ENCODE results near the gene STC2. TPM values are rescaled to one million over a fixed set of nuclear protein-coding genes. Genes with fewer than 3 reads are reported as not detected.
A peak's percentile ranks its signal among the peaks of the same experiment; 100 is the strongest.

The STC2 gene
- total and polyA plus RNA-seq, 2 of the 4 experiments (the other 2 are of a cell fraction) = 87.5 to 270 TPM

- no peak overlapping the region for H2BK120ac ChIP-seq (ENCODE audit: low read depth, low read length)
- CTCF ChIA-PET = interaction anchor here (0.6 to 1.8 kb wide), 2 partner anchors 25 to 1459 kb away, joined by 3 to 5 read pairs; no protein-coding TSS in a partner anchor
- ATAC-seq (ENCODE audit: low read depth) = no peak
- H2BK20ac ChIP-seq (ENCODE audit: low read depth, low read length) = no peak overlapping the region
- dilution Hi-C loops (cut with HindIII; ENCODE audit: low sequenced_read_pairs, unreplicated experiment) = no loop called here
- H3K14ac ChIP-seq (replicated peaks; ENCODE audit: low read depth, low read length) = peak overlapping the region; percentile 0; the same call in 1 of the 2 replicates
- H2AK5ac ChIP-seq (ENCODE audit: low read depth, low read length) = no peak overlapping the region
- H3K4me3 ChIP-seq (ENCODE audit: insufficient read depth, low read depth, low read length) = no peak overlapping the region
- H4K5ac ChIP-seq (ENCODE audit: low read depth, low read length) = peak overlapping the region; percentile 16; the same call in 1 of the 2 replicates
- intact Hi-C loops (cut with micrococcal nuclease) = no loop called here
- TF ChIP-seq CTCF (conservative IDR thresholded peaks at IDR 0.05; ENCODE audit: low read depth, low read length) (no peak), BHLHE40 (IDR thresholded peaks at IDR 0.05; ENCODE audit: low read depth, low read length) (no peak), ELK1 (IDR thresholded peaks at IDR 0.05; ENCODE audit: borderline replicate concordance, low read depth, low read length) (no peak), RFX5 (IDR thresholded peaks at IDR 0.05; ENCODE audit: low read depth, low read length) (no peak), RAD21 (IDR thresholded peaks at IDR 0.05; ENCODE audit: low read length) (no peak), POLR2A (IDR thresholded peaks at IDR 0.05; ENCODE audit: low read depth, low read length) (no peak), NFE2L2 (IDR thresholded peaks at IDR 0.05; ENCODE audit: low read depth, low read length) (no peak)
- no peak overlapping the region; the same call in 1 of the 2 replicates for H3K18ac ChIP-seq (ENCODE audit: low read depth, low read length)
- no peak overlapping the region for H4K91ac ChIP-seq (ENCODE audit: insufficient read depth, low read depth, low read length)
- in situ Hi-C loops (cut with MboI; ENCODE audit: low sequenced_read_pairs) = no loop called here
- peak overlapping the region; percentile 6 for H3K23ac ChIP-seq (ENCODE audit: low read depth, low read length)
- peak overlapping the region; percentile 56; the same call in 1 of the 2 replicates for H3K27ac ChIP-seq (ENCODE audit: insufficient read depth, low read length)
- H3K27me3 ChIP-seq (ENCODE audit: control insufficient read depth, insufficient read depth, low read length) = no peaks in the 10 kb centered on the region
- peaks cover 51% of the 10 kb centered on the region for H3K4me1 ChIP-seq (ENCODE audit: control insufficient read depth, insufficient read depth, low read length)
- H3K56ac ChIP-seq (ENCODE audit: extremely low read depth, insufficient read depth, low read length) = no peak overlapping the region
- no peak overlapping the region for H2BK15ac ChIP-seq (ENCODE audit: low read depth, low read length)
- WGBS, 2 experiments (ENCODE audit: extremely low coverage in 2 of 2, insufficient read length in 1 of 2) = 35% methylated on average over 2 of the region's 5 CpGs; no CpG with 5 or more reads in 1 of the 2 experiments
- no peak overlapping the region for H2AK9ac ChIP-seq (replicated peaks; ENCODE audit: low read depth, low read length, poor library complexity)
- no peak overlapping the region for H3K4me2 ChIP-seq (ENCODE audit: low read depth, low read length)
- peaks cover 29 to 79% of the 10 kb centered on the region in 2 experiments for H3K79me1 ChIP-seq (ENCODE audit: low read depth in 1 of 2, low read length in 2 of 2)
- H3K9me1 ChIP-seq (ENCODE audit: insufficient read depth, low read length) = peaks cover 18% of the 10 kb centered on the region
- peak overlapping the region; percentile 28 for H3K9ac ChIP-seq (ENCODE audit: low read depth, low read length)
- POLR2A ChIA-PET (ENCODE audit: unreplicated experiment) = interaction anchor here (0.6 kb wide), 1 partner anchor 176 kb away, joined by 3 read pairs; no protein-coding TSS in a partner anchor
- H4K20me1 ChIP-seq (ENCODE audit: insufficient read depth, low read length) = peaks cover 82% of the 10 kb centered on the region
- H3K9me3 ChIP-seq (ENCODE audit: control insufficient read depth, insufficient read depth, low read length) = no peaks in the 10 kb centered on the region
- H2AFZ ChIP-seq (replicated peaks; ENCODE audit: low read length, poor library complexity) = peak overlapping the region; percentile 19
- BruUV-seq (replicated peaks) = no TSS peak
- peak overlapping the region in 1 of 2 experiments; percentile 17; a peak in 1 of 4 replicates for H4K8ac ChIP-seq (ENCODE audit: low read depth in 2 of 2, low read length in 2 of 2)
- H2BK5ac ChIP-seq (ENCODE audit: low read depth, low read length, poor library complexity, severe bottlenecking) = peak overlapping the region; percentile 17
- H3K4ac ChIP-seq (ENCODE audit: low read depth, low read length) = no peak overlapping the region; the same call in 1 of the 2 replicates
- peaks cover 72% of the 10 kb centered on the region for H3K36me3 ChIP-seq (ENCODE audit: control insufficient read depth, insufficient read depth, low read length)
- DNase-seq = no peak
These were observed 8.6 kb downstream of the STC2 start for GRCh38 chr5:173319646-173320045.

Data from IMR-90 (cell line).